MCF 10A (cell line): ENCODE results near the gene TRPM5. TPM values are rescaled to one million over a fixed set of nuclear protein-coding genes. Genes with fewer than 3 reads are reported as not detected.

Source experiments
- BruUV-seq: library from RNA; stranded (reverse); fragments of 400-500 nt; replicated peaks from 2 replicates; lab custom pipeline; 2021; lab: Mats Ljungman, UMichigan
- CTCF ChIA-PET: fragments of 300-600 bp; sonication (Branson Sonifier 250); formaldehyde crosslinking; extraction: SDS; loops from one replicate; lab custom pipeline; 2021; ENCODE audit warnings: antibody characterized with exemption, inconsistent platforms; lab: Yijun Ruan, JAX
- POLR2A ChIA-PET: fragments of 300-600, 350-650 bp; sonication (Branson Sonifier 250); formaldehyde crosslinking; extraction: SDS; loops from one replicate; lab custom pipeline; 2020; ENCODE audit warnings: antibody characterized with exemption, inconsistent platforms; lab: Yijun Ruan, JAX
- DNase-seq: peaks from one replicate; pipeline ENCODE4 v3.0.0-alpha.2; 2018; ENCODE audit not compliant: unreplicated experiment
- H3K27ac Mint-ChIP-seq: one replicate; pipeline ENCODE4 v1.8.0; 2022; ENCODE audit warnings: mild to moderate bottlenecking, low read depth, mixed read lengths; ENCODE audit not compliant: unreplicated experiment
- H3K27me3 Mint-ChIP-seq: one replicate; pipeline ENCODE4 v1.8.0; 2022; ENCODE audit warnings: mixed read lengths; ENCODE audit not compliant: insufficient read depth, unreplicated experiment
- H3K36me3 Mint-ChIP-seq: one replicate; pipeline ENCODE4 v1.8.0; 2022; ENCODE audit warnings: mild to moderate bottlenecking, moderate library complexity, mixed read lengths; ENCODE audit not compliant: insufficient read depth, unreplicated experiment
- H3K4me1 Mint-ChIP-seq: one replicate; pipeline ENCODE4 v1.8.0; 2022; ENCODE audit warnings: mixed read lengths; ENCODE audit not compliant: insufficient read depth, unreplicated experiment
- H3K4me3 Mint-ChIP-seq: one replicate; pipeline ENCODE4 v1.8.0; 2022; ENCODE audit warnings: mild to moderate bottlenecking, moderate library complexity, mixed read lengths; ENCODE audit not compliant: unreplicated experiment
- H3K9me3 Mint-ChIP-seq: one replicate; pipeline ENCODE4 v1.8.0; 2022; ENCODE audit warnings: mixed read lengths; ENCODE audit not compliant: unreplicated experiment
- CTCF ChIP-seq: fragments of 200-600 bp; IDR thresholded peaks from one replicate; pipeline ENCODE4 v1.8.0; 2022; ENCODE audit warnings: antibody characterized with exemption, mild to moderate bottlenecking; ENCODE audit not compliant: unreplicated experiment
- intact Hi-C: fragments of 100-400 bp; cut with micrococcal nuclease; formaldehyde crosslinking; loops from 2 replicates; pipeline ENCODE4 v1.14.1; 2022
- total RNA-seq: library from RNA; stranded (reverse); gene quantifications from 2 replicates; pipeline ENCODE4 v1.2.3, GENCODE V29; 2022

TRPM5 gene
- total RNA-seq, 1 experiment from 2014 or later = not detected

- no peak for DNase-seq
- Mint-ChIP-seq H3K4me1 (no peaks in the 10 kb centered on the region), H3K36me3 (peaks cover 10% of the 10 kb centered on the region), H3K27ac (no peak overlapping the region), H3K4me3 (no peak overlapping the region), H3K27me3 (no peaks in the 10 kb centered on the region), H3K9me3 (no peaks in the 10 kb centered on the region)
- intact Hi-C loops = no loop called here
- ChIA-PET CTCF (interaction anchor here (1.7 to 2.6 kb wide), 2 partner anchors 14 kb away, joined by 8 to 9 read pairs; no protein-coding TSS in a partner anchor), POLR2A (no interaction called here)
- no TSS peak for BruUV-seq
- no peak for TF ChIP-seq CTCF
Measured at GRCh38 chr11:2406878-2407410, 37.4 kb downstream of the TRPM5 start.

GRCh38 chr11:2406451-2406850, 37.9 kb downstream of the TRPM5 start:
- Mint-ChIP-seq H3K27me3 (no peaks in the 10 kb centered on the region), H3K36me3 (peaks cover 10% of the 10 kb centered on the region), H3K27ac (no peak overlapping the region), H3K4me3 (no peak overlapping the region), H3K4me1 (no peaks in the 10 kb centered on the region), H3K9me3 (no peaks in the 10 kb centered on the region)
- ChIA-PET CTCF (interaction anchor here (2.6 kb wide), 1 partner anchor 14 kb away, joined by 8 read pairs; no protein-coding TSS in a partner anchor), POLR2A (no interaction called here)
- no peak for DNase-seq
- no TSS peak for BruUV-seq
- intact Hi-C loops = no loop called here
- TF ChIP-seq CTCF = no peak

GRCh38 chr11:2404735-2405196, 39.5 kb downstream of the TRPM5 start:
- POLR2A ChIA-PET = interaction anchor here (1.0 kb wide), 1 partner anchor 27 kb away, joined by 3 read pairs; no protein-coding TSS in a partner anchor
- TF ChIP-seq CTCF = no peak
- DNase-seq = no peak
- Mint-ChIP-seq H3K4me1 (no peaks in the 10 kb centered on the region), H3K9me3 (no peaks in the 10 kb centered on the region), H3K4me3 (no peak overlapping the region), H3K36me3 (peaks cover 19% of the 10 kb centered on the region), H3K27ac (no peak overlapping the region), H3K27me3 (no peaks in the 10 kb centered on the region)
- intact Hi-C loops = no loop called here
- no TSS peak for BruUV-seq
- CTCF ChIA-PET = interaction anchor here (2.6 kb wide), 1 partner anchor 16 kb away, joined by 8 read pairs; no protein-coding TSS in a partner anchor

GRCh38 chr11:2402890-2403645, 41.2 kb downstream of the TRPM5 start:
- ChIA-PET POLR2A (no interaction called here), CTCF (interaction anchor here (0.6 to 1.9 kb wide), 5 partner anchors 17 to 749 kb away, joined by 3 to 11 read pairs (median 5); no protein-coding TSS in a partner anchor)

More at GRCh38 chr11:2402890-2403645, 41.2 kb downstream of the TRPM5 start:
- Mint-ChIP-seq H3K36me3 (peaks cover 21% of the 10 kb centered on the region), H3K4me3 (peak overlapping the region; percentile 46), H3K9me3 (no peaks in the 10 kb centered on the region), H3K4me1 (no peaks in the 10 kb centered on the region), H3K27ac (no peak overlapping the region), H3K27me3 (no peaks in the 10 kb centered on the region)
- no peak for TF ChIP-seq CTCF
- BruUV-seq = no TSS peak
- intact Hi-C loops = no loop called here
- no peak for DNase-seq
